HG02588 (cell line): ENCODE results near the gene LMTK2.
A peak's percentile ranks its signal among the peaks of the same experiment; 100 is the strongest.

Experiments
- ATAC-seq: cut with Tn5 transposase; IDR thresholded peaks from one replicate; pipeline ENCODE4 v1.9.1; 2021; ENCODE audit warnings: mild to moderate bottlenecking, moderate library complexity; ENCODE audit not compliant: unreplicated experiment

The LMTK2 gene

DNA sequence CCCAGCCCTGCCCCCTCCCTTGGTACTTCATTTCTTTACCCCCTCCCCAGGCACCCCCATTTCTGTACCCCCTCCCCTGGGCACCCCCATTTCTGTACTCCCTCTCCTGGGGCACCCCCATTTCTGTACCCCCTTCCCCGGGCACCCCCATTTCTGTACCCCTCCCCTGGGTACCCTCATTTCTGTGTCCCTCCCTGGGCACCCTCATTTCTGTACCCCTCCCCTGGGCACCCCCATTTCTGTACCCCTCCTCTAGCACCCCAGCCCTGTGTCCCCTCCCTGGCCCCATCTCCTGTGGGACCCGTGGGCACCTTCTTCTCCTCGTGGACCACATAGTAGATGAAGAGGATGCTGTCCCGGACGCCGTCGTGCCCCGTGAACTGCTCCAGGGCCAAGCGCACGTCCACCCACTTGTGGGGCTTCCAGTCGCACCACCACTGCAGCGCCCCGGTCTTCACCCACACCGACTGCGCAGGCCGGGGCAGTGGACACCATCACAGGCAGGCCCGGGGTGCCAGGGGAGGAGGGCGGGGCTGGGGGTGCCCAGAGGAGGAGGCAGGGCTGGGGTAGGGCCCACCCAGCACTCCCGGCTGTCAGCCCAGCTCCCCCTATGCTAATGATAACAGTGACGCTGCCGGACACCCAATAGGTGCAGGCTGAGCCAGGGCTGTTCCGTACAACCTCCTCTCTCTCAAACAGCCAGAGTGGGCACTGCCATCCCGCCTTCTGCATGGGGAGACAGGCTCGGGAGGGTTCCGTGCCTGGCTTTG is 125.0 kb downstream of the LMTK2 start:
- no peak for ATAC-seq

GRCh38 chr7:98232263-98232585 is 125.6 kb downstream of the LMTK2 start:
- ATAC-seq: no peak

- no peak for ATAC-seq
Observed at GRCh38 chr7:98232799-98233198, 126.1 kb downstream of the LMTK2 start.

GRCh38 chr7:98233219-98234070 is 126.8 kb downstream of the LMTK2 start:
- no peak for ATAC-seq

DNA sequence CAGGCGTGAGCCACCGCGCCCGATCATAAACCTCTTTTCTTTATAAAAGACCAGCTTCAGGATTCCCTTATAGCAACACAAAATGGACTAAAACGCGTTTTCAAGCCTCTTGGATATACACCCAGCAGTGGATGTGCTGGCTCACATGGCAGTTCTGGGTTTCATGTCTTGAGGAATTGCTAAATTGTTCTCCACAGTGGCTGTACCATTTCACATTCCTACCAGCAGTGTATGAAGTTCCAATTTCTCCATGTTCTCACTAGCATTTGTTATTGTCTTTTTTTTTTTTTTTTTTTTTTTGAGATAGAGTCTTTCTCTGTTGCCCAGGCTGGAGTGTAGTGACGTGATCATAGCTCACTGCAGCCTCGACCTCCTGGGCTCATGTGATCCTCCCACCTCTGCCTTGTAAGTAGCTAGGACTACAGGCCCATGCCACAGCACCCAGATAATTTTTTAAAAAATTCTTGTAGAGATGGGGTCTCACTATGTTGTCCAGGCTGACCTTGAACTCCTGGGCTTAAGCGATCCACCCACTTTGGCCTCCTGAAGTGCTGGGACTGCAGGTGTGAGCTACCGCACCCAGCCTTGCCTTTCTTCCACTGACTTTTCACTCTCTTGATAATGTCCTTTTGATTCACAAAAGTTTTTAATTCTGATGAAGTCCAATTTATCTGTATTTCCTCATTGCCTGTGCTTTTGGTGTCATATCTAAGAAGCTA is 127.9 kb downstream of the LMTK2 start:
- ATAC-seq: no peak

DNA sequence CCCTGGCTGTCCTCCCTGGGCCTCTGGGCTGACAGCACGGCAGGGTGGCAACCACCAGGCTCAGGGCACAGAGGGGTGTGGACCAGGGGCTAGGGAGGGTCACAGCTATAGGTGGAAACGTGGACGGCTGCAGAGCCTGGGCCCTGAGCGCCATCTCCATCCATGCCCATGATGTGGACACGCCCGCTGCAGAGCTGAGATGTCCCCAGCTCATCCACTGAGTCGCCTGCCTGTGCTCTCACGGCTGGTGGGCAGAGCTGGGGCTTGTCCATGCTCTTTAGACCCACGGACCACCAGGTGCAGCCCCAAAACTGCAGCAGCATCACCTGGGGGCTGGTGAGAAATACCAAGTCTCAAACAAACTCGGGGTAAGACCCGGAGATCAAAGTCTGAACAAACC is 129.2 kb downstream of the LMTK2 start:
- ATAC-seq: no peak

- no peak for ATAC-seq
Observed at GRCh38 chr7:98236355-98237185, 129.9 kb downstream of the LMTK2 start.

- ATAC-seq: no peak
Observed at GRCh38 chr7:98238076-98238475, 131.4 kb downstream of the LMTK2 start.

- no peak for ATAC-seq
Observed at GRCh38 chr7:98238976-98239375, 132.3 kb downstream of the LMTK2 start.

DNA sequence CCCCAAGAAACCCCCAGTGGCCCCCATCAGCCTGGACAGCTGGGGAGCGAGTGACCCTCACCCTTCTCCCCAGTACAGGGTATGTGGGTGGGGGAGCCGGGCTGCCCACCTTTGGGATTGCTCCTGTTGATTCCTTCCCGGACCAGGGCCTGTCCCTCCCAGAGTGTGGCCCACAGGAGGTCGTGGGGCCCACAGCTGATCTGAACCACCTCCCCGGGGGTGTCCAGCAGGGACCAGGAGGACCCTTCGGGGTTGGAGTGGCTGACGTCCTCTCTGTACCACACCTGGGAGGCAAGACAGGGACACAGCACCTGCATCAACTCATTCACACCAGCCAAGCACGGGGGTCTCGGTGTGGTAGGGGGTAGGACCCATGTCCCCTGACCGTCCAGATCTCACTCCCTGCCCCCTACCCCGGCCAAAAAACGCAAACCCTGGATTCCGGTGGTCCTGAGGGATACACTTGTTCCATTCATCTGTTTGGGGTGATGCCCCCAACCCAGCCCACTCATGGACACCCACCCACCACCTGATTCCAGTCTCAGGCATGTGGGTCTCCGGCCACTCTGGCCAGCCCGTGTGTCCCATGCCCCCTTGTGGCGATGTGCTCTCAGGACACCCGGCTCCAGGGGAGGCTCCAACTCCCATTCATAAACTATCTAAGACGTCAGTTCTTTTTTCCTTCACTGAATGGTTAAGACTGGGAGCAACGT is 134.5 kb downstream of the LMTK2 start:
- ATAC-seq: peak; percentile 53

GRCh38 chr7:98241674-98242241 is 135.1 kb downstream of the LMTK2 start:
- no peak for ATAC-seq

GRCh38 chr7:98242342-98242741 is 135.7 kb downstream of the LMTK2 start:
- no peak for ATAC-seq

DNA sequence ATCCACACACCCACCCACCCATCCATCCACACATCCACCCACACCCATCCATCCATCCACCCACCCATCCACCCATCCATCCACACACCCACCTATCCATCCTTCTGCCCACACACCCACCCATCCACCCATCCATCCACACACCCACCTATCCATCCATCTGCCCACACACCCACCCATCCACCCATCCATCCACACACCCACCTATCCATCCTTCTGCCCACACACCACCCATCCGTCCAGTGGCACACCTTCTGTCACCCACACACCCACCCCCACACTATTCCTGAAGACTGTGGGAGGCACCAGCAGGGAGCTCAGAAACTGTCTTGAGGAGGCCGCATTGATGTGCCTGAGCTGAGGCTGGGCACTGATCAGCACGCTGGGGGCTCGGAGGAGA is 136.3 kb downstream of the LMTK2 start:
- ATAC-seq: no peak

DNA sequence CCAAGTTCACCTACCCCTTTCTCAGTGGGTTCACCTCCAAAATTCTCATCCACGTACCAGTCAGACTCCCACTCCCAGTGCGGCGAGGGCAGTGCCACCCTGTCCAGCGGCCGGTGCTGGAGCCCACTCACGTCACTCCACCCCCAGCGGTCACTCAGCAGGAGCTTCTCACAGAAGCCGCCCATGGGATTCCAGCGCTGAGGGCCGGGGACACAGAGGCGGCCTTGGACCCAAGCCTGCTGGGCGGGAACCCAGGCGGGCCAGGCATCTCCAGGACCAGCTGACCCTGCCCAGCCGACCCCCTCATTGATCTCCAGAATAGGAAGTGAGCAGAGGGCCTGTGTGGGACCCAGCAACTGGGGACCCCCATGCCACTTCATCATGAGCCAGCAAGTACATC is 138.2 kb downstream of the LMTK2 start:
- ATAC-seq: no peak

DNA sequence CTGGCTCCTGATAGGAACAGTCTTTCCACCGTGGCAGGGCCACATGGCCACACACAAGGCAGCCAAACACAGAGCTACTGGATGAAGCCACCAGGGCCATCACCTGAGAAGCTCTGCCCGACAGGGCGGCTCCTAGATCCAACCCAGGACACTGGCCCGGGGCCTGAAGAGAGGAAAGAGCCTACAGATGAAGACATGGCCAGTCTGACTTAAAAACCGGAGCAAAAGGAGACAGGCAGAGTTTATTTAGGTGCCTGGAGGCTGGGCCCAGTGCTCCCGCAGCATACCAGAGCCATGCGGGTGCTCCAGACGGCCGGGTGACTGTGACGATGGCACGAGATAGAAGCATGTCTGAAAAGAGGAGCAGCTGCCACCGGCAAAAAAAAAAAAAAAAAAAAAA is 141.5 kb downstream of the LMTK2 start:
- no peak for ATAC-seq

DNA sequence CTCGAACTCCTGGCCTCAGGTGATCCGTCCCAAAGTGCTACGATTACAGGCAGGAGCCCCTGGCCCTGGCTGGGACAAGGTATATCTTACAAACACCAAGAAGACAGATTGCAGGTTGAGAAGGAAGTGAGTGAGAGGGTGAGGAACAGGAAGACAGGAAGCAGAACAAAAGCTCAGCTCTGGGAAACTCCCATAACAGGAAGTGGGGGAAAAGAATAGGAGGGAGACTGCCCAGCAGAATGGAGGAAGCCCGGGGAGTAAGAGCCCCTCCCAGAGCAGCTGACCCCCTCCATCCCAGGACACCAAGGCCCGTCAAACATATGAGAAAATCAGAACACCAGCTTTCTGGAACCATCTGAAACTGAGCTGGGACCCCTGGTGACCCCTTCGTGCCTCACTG is 142.4 kb downstream of the LMTK2 start:
- no peak for ATAC-seq

- no peak for ATAC-seq
Observed at GRCh38 chr7:98250789-98251188, 144.1 kb downstream of the LMTK2 start.

DNA sequence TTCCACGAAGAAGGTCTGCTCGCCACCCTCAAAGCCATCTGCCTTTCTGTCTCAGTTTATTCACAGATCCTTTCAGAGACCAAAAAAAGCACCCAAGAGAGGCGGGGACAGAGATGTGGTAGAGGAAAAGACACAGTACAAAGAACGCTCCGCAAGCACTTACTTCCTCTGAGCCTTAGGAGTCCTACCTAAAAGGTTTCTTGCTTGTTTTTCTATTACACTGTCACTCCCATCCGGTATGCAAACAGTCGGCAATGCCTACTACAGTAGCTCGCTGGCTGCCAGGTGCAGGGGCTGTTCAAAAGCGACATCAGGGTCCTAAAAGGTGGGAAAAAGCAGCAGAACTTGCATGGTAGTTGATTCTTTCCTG is 144.6 kb downstream of the LMTK2 start:
- ATAC-seq: peak; percentile 30

DNA sequence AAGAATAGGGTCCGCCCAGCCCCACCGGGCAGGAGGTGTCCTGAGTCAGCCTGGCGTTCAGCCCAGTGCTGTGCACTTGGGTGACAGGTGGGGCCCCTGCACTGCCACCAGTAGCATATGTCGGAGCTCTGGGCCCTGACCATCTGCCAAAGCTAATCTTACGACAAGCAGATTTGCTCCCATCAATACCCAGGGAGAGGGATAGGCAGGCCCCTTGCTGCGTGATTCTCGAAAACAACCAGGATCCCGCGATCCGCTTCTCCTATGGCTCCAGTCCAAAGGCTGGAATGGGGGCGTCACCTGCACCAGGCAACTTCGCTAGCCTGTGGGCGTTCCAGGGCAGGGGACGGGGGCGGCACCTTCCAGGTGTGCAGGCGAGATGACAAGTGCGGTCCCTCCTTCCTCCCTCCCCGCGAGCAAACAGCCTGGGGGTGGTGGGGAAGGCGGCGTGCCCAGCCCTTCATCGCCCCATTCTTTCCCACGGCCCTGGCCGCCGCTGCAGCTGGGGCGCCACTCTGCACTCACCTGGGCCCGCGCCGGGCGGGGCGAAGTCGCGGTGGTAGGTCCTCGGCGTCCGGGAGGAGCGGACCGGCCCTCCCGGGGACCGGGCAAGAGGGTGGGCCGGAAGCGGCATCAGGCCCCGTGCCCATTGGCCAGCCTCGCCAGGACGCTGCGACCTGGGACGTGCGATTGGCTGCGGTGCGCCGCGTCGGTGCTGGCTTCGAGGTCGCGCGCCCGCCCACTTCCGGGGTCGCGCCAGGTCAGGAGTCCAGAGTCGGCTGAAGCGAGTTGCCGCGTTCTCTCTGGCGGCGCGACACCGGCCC is 145.2 kb downstream of the LMTK2 start, which contains the start of gene TECPR1:
Gene TECPR1, minus strand, starts transcription at position 632 of the 824 bp plus-strand sequence. CDS start 6,086 bp downstream, outside the sequence.
- ATAC-seq: peak; percentile 97
